GM23248 (cell line): Measurements from ENCODE around the gene GGT5. TPM values are rescaled to one million over a fixed set of nuclear protein-coding genes. Genes with fewer than 3 reads are reported as not detected.
"Not testable (repeated sequence)": the region's sequence is repeated elsewhere in the genome, so short reads cannot be mapped to it uniquely, and the experiment has no call there.

Experiments used
- DNase-seq: peaks from one replicate; pipeline ENCODE4 v3.0.0-alpha.2; 2015
- H2AFZ ChIP-seq: fragments of 200-600 bp; sonication (generic); 2 replicates; pipeline ENCODE4 v1.6.1; 2016; ENCODE audit warnings: antibody characterized with exemption
- H3F3A ChIP-seq: fragments of 200-600 bp; sonication (generic); 2 replicates; pipeline ENCODE4 v1.6.1; 2016; ENCODE audit warnings: mild to moderate bottlenecking, antibody characterized with exemption, mixed run types; ENCODE audit not compliant: insufficient read depth
- H3K27ac ChIP-seq: fragments of 200-600 bp; sonication (generic); 2 replicates; pipeline ENCODE4 v1.5.1; 2016; ENCODE audit warnings: mild to moderate bottlenecking
- H3K27me3 ChIP-seq: fragments of 200-600 bp; sonication (generic); replicated peaks from 2 replicates; pipeline ENCODE4 v1.6.1; 2016; ENCODE audit warnings: mild to moderate bottlenecking; ENCODE audit not compliant: insufficient read depth
- H3K36me3 ChIP-seq: fragments of 200-600 bp; sonication (generic); 2 replicates; pipeline ENCODE4 v1.6.1; 2016; ENCODE audit warnings: low read depth, mild to moderate bottlenecking
- H3K4me1 ChIP-seq: fragments of 200-600 bp; sonication (generic); 2 replicates; pipeline ENCODE4 v1.6.1; 2016; ENCODE audit warnings: mild to moderate bottlenecking; ENCODE audit not compliant: insufficient read depth
- H3K4me2 ChIP-seq: fragments of 200-600 bp; sonication (generic); one replicate; pipeline ENCODE4 v1.6.1; 2016; ENCODE audit warnings: mild to moderate bottlenecking; ENCODE audit not compliant: unreplicated experiment
- H3K4me3 ChIP-seq: fragments of 200-600 bp; sonication (generic); 2 replicates; pipeline ENCODE4 v1.5.1; 2016; ENCODE audit warnings: mild to moderate bottlenecking
- H3K79me2 ChIP-seq: fragments of 200-600 bp; sonication (generic); 2 replicates; pipeline ENCODE4 v1.6.1; 2016; ENCODE audit warnings: mild to moderate bottlenecking; ENCODE audit not compliant: insufficient read depth
- H3K9ac ChIP-seq: fragments of 200-600 bp; sonication (generic); 2 replicates; pipeline ENCODE4 v1.6.1; 2016; ENCODE audit warnings: mild to moderate bottlenecking
- H3K9me2 ChIP-seq: fragments of 200-600 bp; sonication (generic); 2 replicates; pipeline ENCODE4 v1.6.1; 2016; ENCODE audit warnings: mixed run types, mild to moderate bottlenecking, moderate library complexity; ENCODE audit not compliant: insufficient read depth
- H3K9me3 ChIP-seq: fragments of 200-600 bp; sonication (generic); one replicate; pipeline ENCODE4 v1.6.1; 2017; ENCODE audit warnings: low read depth
- H4K20me1 ChIP-seq: fragments of 200-600 bp; sonication (generic); 2 replicates; pipeline ENCODE4 v1.6.0; 2016; ENCODE audit not compliant: insufficient read depth
- EZH2 ChIP-seq: fragments of 200-600 bp; sonication (generic); IDR thresholded peaks from 2 replicates; pipeline ENCODE4 v1.6.1; 2018; ENCODE audit warnings: antibody characterized with exemption, mild to moderate bottlenecking; ENCODE audit not compliant: insufficient read depth, poor library complexity, severe bottlenecking
- EZH2phosphoT487 ChIP-seq: fragments of 200-600 bp; sonication (generic); IDR thresholded peaks from 2 replicates; pipeline ENCODE4 v1.6.1; 2018; ENCODE audit warnings: antibody characterized with exemption, moderate library complexity, mild to moderate bottlenecking, low read depth; ENCODE audit not compliant: insufficient read depth
- WGBS, 2 experiments: methylation state at CpG; one replicate each; pipeline ENCODE4 v1.1.6; 2015 to 2017; ENCODE audit warnings: low lambda C conversion rate in 2 of 2, low coverage in 1 of 2; ENCODE audit errors: missing lambda C conversion rate in 2 of 2; 5-methylcytosine and 5-hydroxymethylcytosine counted together
- in situ Hi-C: fragments of 300-500 bp; cut with MboI; formaldehyde crosslinking; loops from 2 replicates; pipeline ENCODE4 v1.15.0; 2020
- polyA plus RNA-seq: library from polyadenylated mRNA; unstranded; fragments of >200 nt; fragmentation: Nextera tagmentation; extraction: Ambion mirVana; gene quantifications from 2 replicates; pipeline ENCODE4 v1.2.1, GENCODE V29; 2016
- total RNA-seq: library from RNA; depleted of rRNA; stranded (reverse); fragments of >200 nt; shearing (Covaris generic); gene quantifications from 2 replicates; pipeline ENCODE4 v1.2.3, GENCODE V29; 2014

The GGT5 gene
- total and polyA plus RNA-seq, 2 experiments from 2014 or later, result 1.3 to 5.1 TPM

- Histone ChIP-seq H3K9me3 (no peaks in the 10 kb centered on the region), H3K79me2 (peaks cover 55% of the 10 kb centered on the region), H2AFZ (peak overlapping the region; percentile 78), H3K4me2 (peak overlapping the region; percentile 99), H3K36me3 (no peaks in the 10 kb centered on the region), H3K9me2 (no peaks in the 10 kb centered on the region), H3K27ac (peak overlapping the region; percentile 61), H3K4me1 (peaks cover 19% of the 10 kb centered on the region), H3K27me3 (no peaks in the 10 kb centered on the region), H3F3A (0 out of 2 replicates have a peak, but pooled peaks cover 10% of the 10 kb centered on the region), H3K9ac (peak overlapping the region; percentile 92), H3K4me3 (peak overlapping the region; percentile 78), H4K20me1 (0 out of 2 replicates have a peak, but pooled peaks cover 4% of the 10 kb centered on the region)
- no peak for TF ChIP-seq EZH2phosphoT487
- no peak for TF ChIP-seq EZH2
- in situ Hi-C loops, result no loop called here
- 3% methylated on average over 25 of the region's 25 CpGs for WGBS, 2 experiments
- peak; percentile 50 for DNase-seq
These were observed 26.5 kb upstream of the GGT5 start for GRCh38 chr22:24271386-24271854.

GRCh38 chr22:24270556-24271385 is 25.9 kb upstream of the GGT5 start, which contains the start of gene SPECC1L:
Gene SPECC1L (plus strand): TSS chr22:24270831. CDS start chr22:24302232, 31,401 bp downstream.
- DNase-seq, result peak; percentile 97
- Histone ChIP-seq H3K27ac (peak within 1 kb of the TSS; percentile 61), H3K79me2 (peaks cover 48% of the 10 kb centered on the region), H3F3A (0 out of 2 replicates have a peak, but pooled peaks cover 10% of the 10 kb centered on the region), H3K36me3 (no peaks in the 10 kb centered on the region), H2AFZ (peak within 1 kb of the TSS; percentile 78), H3K4me3 (peak within 1 kb of the TSS; percentile 78), H3K9ac (peak within 1 kb of the TSS; percentile 92), H3K9me3 (no peaks in the 10 kb centered on the region), H3K27me3 (no peaks in the 10 kb centered on the region), H3K4me1 (peaks cover 19% of the 10 kb centered on the region), H3K9me2 (no peaks in the 10 kb centered on the region), H3K4me2 (peak within 1 kb of the TSS; percentile 99), H4K20me1 (0 out of 2 replicates have a peak, but pooled peaks cover 4% of the 10 kb centered on the region)
- TF ChIP-seq EZH2phosphoT487 (no peak), EZH2 (no peak)
- in situ Hi-C loops, result no loop called here
- 1% methylated on average over 45 to 75 of the region's 89 CpGs for WGBS, 2 experiments

- DNase-seq, in situ Hi-C loops: not testable (repeated sequence)
These were observed 21.6 kb upstream of the GGT5 start for GRCh38 chr22:24266495-24266894.

GRCh38 chr22:24265734-24266133 is 20.9 kb upstream of the GGT5 start:
- Histone ChIP-seq H3K36me3 (no peaks in the 10 kb centered on the region), H3K4me1 (no peaks in the 10 kb centered on the region), H3K4me2 (no peak overlapping the region), H2AFZ (no peak overlapping the region), H3K79me2 (no peaks in the 10 kb centered on the region), H4K20me1 (no peaks in the 10 kb centered on the region), H3K9ac (no peak overlapping the region), H3K4me3 (no peak overlapping the region), H3K27me3 (no peaks in the 10 kb centered on the region), H3K9me3 (no peaks in the 10 kb centered on the region), H3K9me2 (no peaks in the 10 kb centered on the region), H3F3A (0 out of 2 replicates have a peak, but pooled peaks cover 10% of the 10 kb centered on the region), H3K27ac (no peak overlapping the region)
- in situ Hi-C loops, result no loop called here
- DNase-seq, result no peak
- TF ChIP-seq EZH2phosphoT487, result no peak
- no peak for TF ChIP-seq EZH2

More at GRCh38 chr22:24266495-24266894, 21.6 kb upstream of the GGT5 start:
- H3F3A ChIP-seq, H3K27ac ChIP-seq, H3K27me3 ChIP-seq, H3K4me1 ChIP-seq, H3K9me2 ChIP-seq, H3K9me3 ChIP-seq, H4K20me1 ChIP-seq, H3K4me2 ChIP-seq, H3K36me3 ChIP-seq, H3K4me3 ChIP-seq, H2AFZ ChIP-seq, H3K9ac ChIP-seq, H3K79me2 ChIP-seq: not testable (repeated sequence)
- WGBS, 2 experiments, result 89 to 90% methylated on average over 6 of the region's 6 CpGs

GRCh38 chr22:24264329-24264896 is 19.5 kb upstream of the GGT5 start:
- H3K9me3 ChIP-seq, H3K36me3 ChIP-seq, H3K9me2 ChIP-seq, H2AFZ ChIP-seq, H3K79me2 ChIP-seq, H4K20me1 ChIP-seq, H3K27me3 ChIP-seq, H3K27ac ChIP-seq, H3K4me1 ChIP-seq, in situ Hi-C loops, H3K9ac ChIP-seq, H3K4me3 ChIP-seq, H3F3A ChIP-seq, H3K4me2 ChIP-seq: not testable (repeated sequence)
- DNase-seq, result peak; percentile 35
- 91 to 93% methylated on average over 3 of the region's 9 CpGs for WGBS, 2 experiments

- H3K27me3 ChIP-seq, result not testable (repeated sequence)
These were observed 18.6 kb upstream of the GGT5 start for GRCh38 chr22:24263479-24263878.

More at GRCh38 chr22:24263479-24263878, 18.6 kb upstream of the GGT5 start:
- H3F3A ChIP-seq, H4K20me1 ChIP-seq, H3K79me2 ChIP-seq, H3K4me2 ChIP-seq, H2AFZ ChIP-seq, H3K36me3 ChIP-seq, H3K9me3 ChIP-seq, H3K9ac ChIP-seq, H3K4me3 ChIP-seq, DNase-seq, in situ Hi-C loops, H3K4me1 ChIP-seq, H3K27ac ChIP-seq, H3K9me2 ChIP-seq: not testable (repeated sequence)
- whole genome bisulfite sequencing, 2 experiments, result 96 to 97% methylated on average over 17 to 19 of the region's 19 CpGs
